NK-92 (cell line): ENCODE data around the gene PIP4K2B.
"Not testable (repeated sequence)": the region's sequence is repeated elsewhere in the genome, so short reads cannot be mapped to it uniquely, and the experiment has no call there.

ENCODE experiments used
- DNase-seq: peaks from one replicate; lab custom pipeline; 2025; ENCODE audit not compliant: unreplicated experiment; lab: John Stamatoyannopoulos, UW

Gene PIP4K2B

DNA sequence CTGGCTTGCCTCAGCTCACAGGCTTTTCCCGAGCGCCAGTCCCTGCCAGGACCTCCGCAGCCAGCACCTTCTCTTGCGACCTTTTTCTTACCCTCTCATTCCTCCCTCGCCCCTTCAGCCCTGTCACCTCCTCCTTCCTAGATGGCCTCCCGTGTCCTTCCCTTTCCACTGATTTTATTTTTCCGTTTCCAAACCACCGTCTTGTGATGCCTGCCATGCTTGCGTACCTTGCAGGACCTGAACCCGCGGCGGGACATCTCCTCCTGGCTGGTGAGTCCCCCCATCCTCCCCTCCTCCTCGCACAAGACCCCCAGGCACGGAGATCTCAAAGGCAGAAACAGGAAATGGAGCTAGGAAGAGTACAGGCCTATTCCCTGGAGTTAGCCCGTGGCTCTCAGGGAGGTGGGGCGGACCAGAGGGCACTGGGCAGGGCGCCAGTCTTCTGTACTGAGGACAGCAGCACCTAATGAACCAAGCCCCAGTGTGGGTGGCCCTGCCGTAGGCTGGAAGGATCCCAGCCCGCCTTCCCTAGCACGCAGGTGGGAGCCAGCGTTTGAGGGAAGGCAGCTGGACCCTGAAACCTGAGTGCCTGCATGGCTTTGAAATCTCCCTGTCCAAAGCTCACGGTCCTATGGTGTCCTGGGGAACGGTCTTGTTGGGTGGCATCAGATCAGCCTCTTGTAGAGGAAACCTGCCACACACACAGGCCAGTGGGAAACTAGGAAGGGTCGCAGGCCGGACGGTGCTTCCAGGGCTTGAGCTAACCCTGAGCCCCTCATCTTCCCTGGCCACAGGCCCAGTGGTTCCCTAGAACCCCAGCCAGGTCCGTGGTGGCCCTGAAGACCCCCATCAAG, 68.6 kb downstream of the PIP4K2B start:
- no peak for DNase-seq

DNA sequence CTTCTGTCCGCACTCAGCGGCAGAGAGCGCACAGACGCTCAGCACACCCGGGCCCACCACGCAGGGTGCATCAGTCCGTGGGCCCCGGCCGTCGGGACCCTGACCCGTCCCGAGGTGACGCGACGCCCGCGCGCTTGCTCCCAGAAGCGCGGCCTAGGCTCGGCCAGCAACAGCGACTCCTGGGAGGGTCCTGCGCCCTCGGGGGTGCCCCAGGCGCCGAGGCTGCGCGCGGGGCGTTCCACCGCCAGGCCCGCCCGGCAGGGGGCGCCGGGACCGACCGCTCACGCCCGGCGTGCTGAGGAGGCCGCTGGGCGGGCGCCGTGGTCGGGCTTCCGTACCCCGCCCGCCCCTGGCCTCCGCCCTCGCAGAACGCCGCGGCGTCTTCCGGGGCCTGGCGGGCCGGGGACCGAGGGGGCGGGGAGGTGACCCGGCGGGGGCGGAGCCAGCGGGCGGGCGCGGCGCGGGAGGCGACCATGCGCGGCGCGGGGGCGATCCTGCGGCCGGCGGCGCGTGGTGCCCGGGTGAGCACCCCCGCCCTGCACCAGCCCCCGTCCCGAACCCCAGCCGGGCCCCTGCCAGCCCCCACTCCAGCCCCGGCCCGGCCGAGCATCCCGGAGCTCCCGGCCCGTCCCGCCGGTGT, 69.3 kb downstream of the PIP4K2B start, which contains the start of gene CISD3:
Gene CISD3, plus strand, starts transcription at position 456 of the 640 bp plus-strand sequence. Its CDS starts 18 bp downstream, at position 474.
- DNase-seq: no peak

DNA sequence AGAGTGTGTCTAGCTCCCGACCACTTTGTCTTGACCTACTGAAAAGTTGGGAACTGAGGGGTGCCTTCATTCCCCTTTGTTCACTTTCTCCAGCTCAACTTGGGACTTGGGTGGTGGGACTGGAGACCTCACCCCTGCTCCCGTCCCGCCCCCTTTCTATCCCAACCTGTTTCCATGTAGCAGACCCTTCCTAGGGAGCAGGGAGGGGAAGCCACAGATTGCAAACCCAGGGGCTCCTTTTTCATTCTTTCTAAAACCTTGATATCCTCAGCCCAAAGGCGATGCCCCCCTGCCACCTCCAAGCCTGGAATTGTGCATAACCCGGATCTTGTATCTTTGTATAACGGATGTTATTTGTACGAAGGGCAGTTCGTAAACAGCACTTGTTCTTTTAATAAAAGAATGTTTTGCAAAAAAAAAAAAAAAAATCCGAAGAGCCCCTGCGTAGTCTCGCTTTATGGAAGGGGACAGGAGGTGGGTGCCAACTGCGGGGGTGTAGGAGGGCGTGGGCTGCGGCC, 69.9 kb downstream of the PIP4K2B start:
- DNase-seq: no peak

DNA sequence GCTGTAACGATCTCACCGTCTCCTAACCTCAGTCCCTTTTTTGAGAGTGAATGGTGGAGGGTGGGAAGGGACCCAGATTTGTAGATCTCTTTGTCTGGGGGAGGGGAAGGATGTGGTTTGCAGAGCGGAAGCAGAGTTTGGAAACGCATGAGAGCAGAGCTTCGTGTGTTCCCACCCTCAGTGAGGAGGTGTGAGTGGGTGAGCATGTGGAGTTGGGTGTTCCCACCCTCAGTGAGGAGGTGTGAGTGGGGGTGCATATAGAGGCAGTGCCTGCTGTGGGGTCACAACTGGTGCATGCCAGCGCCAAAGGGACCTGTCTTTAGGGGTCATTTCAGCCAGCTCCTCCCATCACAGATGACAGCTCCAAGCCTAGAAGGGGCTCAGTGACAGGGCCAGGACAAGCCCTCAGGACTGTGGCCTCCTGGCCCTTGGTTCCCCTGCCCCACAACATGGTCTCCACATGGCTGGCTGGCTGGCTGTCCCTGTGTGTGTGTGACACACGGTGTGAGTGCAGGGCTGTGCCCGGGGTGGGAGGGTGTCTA, 71.0 kb downstream of the PIP4K2B start:
- no peak for DNase-seq

DNA sequence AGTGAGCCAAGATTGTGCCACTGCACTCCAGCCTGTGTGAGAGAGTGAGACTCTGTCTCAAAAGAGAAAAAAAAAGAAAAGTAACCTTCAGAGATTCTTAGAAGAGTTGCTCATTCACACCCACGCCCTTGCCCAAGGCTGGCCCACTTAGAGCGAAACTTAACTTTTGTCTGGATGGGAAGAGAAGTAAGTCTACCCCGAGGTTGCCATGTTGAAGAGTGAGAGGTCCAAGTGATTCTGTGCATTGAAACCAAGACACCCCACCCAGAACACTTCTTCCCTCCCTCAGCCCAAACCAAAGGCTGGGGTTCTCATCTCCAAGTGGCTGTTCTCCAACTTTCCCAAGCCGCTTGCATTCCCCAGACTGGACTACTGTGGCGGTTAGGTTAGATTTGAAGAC, 71.6 kb downstream of the PIP4K2B start:
- DNase-seq: no peak

DNA sequence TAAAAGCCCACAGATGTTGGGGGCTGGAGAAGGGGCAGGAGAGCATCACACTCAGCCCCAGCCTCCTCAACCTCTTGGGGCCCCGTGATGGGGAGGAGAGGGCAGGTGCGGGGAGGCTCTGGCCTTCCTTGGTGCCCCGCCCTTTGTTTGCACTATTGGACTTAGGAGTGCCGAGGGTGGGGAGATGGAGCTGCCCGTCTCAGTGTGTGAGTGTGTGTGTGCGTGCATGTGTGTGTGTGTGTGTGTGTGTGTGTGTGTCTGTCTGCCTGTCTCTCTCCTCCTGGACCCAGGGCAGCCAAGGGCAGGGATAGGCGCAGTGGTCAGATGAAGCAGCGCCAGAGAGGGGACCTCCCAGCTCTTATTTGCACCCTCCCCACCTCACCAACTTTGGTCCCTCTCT, 73.2 kb downstream of the PIP4K2B start:
- not testable (repeated sequence) for DNase-seq

DNA sequence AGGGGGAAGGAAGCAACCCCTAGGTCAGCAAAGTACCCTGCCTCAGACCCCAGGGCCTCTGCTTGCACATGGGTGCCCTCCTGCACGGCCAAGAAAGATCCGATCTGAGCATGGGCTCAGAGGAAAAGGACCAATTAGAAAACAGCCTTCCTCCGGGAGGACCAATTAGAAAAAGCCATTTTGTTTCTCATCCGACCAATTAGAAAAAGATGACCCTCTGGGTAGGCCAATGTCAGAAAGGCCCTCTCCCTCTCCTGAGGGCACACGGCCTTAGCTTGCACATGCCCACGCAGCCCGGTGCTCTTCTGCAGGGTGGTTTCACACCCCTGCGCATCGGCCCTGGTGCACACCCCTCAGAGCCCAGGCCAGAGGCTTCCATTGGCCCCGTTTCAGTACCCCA, 74.3 kb downstream of the PIP4K2B start:
- no peak for DNase-seq

DNA sequence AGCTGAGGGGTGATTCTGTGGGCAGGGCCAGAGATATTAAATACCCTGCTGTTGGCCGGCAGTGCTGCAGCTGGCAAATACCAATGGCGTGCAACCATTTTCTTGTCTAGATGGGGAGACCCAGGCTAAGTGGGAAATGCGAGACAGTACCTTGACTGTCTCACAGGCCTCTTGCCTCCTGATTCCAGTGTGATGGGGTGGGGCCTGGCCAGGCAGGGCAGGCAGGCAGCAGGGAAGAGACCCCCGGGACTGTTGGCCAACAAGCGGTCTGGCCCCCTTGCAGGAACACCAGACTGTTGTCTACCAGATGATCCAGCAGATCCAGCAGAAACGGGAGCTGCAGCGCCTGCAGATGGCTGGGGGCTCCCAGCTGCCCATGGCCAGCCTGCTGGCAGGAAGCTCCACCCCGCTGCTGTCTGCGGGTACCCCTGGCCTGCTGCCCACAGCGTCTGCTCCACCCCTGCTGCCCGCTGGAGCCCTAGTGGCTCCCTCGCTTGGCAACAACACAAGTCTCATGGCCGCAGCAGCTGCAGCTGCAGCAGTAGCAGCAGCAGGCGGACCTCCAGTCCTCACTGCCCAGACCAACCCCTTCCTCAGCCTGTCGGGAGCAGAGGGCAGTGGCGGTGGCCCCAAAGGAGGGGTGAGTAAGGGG, 74.9 kb downstream of the PIP4K2B start:
- DNase-seq: no peak

DNA sequence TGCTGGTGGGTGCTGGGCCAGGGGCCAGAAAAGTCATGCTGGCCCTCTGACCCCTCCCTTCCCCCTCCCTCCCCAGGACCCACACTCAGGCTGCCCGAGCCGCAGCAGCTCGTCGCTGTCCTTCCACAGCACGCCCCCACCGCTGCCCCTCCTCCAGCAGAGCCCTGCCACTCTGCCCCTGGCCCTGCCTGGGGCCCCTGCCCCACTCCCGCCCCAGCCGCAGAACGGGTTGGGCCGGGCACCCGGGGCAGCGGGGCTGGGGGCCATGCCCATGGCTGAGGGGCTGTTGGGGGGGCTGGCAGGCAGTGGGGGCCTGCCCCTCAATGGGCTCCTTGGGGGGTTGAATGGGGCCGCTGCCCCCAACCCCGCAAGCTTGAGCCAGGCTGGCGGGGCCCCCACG, 77.6 kb downstream of the PIP4K2B start:
- DNase-seq: no peak

DNA sequence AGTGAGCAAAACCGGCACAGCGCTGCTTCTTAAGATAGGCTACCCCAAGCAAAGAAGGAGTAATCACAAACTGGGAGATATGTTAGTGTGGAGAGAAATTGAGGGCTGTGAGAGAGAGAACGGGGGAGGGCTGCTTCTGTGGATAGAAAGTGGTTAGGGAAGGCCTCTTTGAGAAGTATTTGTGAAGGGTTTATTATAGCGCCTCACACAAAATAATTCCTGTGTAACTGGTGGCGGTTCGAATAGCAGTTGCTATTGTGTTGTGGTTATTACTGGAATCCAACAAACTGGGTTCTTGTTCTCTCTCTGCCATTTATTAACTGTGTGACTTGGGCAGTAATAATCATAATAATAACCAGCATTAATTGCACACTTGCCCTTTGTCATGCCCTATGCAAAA, 78.4 kb downstream of the PIP4K2B start:
- DNase-seq: no peak

DNA sequence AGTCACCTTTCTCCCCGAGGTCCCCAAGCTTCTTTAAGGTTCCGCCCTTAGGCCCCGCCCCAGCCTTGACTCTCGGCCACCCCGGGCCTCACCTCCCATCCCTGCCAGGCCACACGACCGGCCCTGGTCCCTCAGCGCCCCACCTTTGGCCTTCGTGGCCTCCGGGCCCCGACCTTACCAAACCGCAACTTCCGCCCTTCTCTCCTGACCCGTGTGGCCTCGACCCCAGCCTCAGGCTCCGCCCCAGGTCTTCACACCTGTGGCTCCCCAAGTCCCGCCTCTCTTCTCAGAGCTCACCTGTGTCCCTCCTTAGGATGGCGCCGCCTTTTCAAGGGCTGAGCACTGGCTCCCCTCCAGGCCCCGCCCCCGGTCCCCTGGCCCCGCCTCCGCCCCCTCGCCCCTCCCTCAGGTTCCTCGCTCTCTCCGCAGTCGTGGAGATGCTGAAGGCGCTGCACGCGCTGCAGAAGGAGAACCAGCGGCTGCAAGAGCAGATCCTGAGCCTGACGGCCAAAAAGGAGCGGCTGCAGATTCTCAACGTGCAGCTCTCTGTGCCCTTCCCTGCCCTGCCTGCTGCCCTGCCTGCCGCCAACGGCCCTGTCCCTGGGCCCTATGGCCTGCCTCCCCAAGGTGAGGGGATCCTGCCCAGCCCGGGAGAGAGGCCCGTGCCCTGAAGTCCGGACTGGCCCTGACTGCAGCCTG, 79.3 kb downstream of the PIP4K2B start:
- no peak for DNase-seq

DNA sequence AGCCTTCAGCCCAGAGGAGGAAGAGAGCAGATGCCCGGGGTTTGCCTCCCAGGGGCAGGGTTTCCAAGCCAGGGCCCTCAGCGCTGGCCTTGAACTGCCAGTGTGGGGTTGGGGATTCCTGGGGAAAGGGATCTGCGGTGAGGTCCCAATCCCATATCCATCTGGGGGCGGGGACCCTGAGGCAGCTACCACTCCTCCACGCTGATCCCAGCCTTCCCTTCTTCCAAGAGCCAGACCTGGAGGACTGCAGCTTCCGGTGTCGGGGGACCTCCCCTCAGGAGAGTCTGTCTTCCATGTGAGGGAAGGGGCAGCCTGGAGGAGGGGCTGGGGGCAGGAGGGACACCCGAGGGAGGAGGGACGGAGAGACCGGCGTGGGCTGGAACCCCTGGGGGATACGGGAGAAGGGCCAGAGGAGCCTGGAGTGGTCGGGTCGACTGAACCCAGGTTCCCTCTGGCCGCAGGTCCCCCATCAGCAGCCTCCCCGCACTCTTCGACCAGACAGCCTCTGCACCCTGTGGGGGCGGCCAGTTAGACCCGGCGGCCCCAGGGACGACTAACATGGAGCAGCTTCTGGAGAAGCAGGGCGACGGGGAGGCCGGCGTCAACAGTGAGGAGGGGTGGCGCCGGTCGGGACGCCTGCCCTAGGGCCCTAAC, 79.9 kb downstream of the PIP4K2B start:
- DNase-seq: no peak

DNA sequence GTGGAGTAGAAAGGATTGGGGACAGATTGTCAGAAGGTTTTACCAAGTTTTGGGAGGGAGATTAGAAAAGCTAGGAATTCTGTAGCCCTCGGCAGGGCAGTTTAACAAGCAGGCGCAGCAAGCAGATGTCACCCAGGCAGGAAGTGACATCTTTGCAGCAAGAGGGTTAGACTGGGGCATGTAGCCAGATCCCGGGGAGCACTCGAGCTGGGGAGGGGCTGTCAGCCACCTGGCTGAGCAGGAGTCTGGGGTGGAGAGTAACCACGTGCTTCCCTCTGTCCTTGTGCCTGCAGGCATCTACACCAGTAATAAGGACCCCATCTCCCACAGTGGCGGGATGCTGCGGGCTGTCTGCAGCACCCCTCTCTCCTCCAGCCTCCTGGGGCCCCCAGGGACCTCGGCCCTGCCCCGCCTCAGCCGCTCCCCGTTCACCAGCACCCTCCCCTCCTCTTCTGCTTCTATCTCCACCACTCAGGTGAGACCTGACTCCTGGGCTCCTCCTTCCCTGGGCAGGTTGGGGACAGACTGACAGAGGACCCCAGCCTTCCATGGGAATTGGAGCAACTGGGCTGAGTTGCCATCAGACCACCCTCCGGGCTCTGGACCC, 82.1 kb downstream of the PIP4K2B start:
- DNase-seq: no peak

DNA sequence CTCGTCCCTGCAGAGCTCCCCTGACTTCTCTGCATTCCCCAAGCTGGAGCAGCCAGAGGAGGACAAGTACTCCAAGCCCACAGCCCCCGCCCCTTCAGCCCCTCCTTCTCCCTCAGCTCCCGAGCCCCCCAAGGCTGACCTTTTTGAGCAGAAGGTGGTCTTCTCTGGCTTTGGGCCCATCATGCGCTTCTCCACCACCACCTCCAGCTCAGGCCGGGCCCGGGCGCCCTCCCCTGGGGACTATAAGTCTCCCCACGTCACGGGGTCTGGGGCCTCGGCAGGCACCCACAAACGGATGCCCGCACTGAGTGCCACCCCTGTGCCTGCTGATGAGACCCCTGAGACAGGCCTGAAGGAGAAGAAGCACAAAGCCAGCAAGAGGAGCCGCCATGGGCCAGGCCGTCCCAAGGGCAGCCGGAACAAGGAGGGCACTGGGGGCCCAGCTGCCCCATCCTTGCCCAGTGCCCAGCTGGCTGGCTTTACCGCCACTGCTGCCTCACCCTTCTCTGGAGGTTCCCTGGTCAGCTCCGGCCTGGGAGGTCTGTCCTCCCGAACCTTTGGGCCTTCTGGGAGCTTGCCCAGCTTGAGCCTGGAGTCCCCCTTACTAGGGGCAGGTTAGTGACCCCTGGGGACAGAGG, 82.9 kb downstream of the PIP4K2B start:
- no peak for DNase-seq
